ENCODE data around the gene HDDC3.
"Not testable (repeated sequence)": the region's sequence is repeated elsewhere in the genome, so short reads cannot be mapped to it uniquely, and the experiment has no call there.

HDDC3 gene

DNA sequence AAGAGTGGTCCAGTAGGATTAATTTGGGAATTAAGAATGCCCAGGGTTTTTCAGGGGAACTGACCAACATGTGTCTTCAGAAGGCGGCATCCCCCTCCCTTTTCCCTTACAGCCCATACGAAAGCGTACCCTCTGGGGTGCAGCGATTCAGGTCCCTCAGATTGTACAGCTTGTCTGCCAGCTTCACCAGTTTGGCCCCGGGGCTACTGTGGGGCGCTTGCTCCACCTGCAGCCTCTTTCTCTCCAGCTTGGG is 848 bp downstream of the HDDC3 start:
- no peak for DNase-seq (ENCODE audit: low read depth)
- peak overlapping the region; percentile 91 for H3K4me3 ChIP-seq (ENCODE audit: low read depth, low read length)
- no peak for TF ChIP-seq CTCF (IDR thresholded peaks at IDR 0.05; ENCODE audit: control insufficient read depth, extremely low read depth, insufficient read depth)

DNA sequence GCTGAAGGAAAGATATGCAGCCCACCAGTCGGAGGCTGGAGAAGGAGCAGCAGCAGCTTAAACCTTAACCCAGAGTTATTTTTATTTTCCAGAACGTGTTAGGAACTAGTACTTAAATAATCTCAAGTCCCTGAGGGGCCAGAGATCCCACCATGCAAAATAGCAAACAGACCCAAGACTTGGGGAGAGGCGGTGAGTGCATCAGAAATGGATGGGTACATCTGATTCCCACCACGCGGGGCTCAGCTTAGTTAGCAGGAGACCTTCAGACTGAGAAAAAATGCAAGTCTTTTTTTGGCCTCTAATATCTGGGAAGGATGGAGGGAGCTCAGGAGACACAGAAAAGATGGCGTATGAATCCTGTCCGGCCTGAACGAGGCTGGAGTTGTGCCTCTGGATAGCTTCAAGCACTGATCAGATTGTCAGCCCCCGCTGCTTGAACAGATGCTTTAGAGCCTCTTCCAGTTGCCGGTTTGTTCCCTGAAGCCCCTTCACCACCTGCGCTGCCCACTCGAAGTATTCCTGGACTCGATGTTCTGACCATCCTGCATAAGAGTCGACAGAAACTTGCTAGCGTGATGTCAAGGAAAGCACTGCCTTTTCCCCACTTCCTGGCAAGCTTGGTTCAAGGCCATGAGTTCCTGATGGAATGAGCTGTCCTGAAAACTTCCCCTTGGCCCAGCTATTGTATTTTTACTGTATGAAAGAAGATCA is 1.3 kb downstream of the HDDC3 start:
- H3K4me3 ChIP-seq (ENCODE audit: low read depth, low read length): peak overlapping the region; percentile 91
- TF ChIP-seq CTCF (IDR thresholded peaks at IDR 0.05; ENCODE audit: control insufficient read depth, extremely low read depth, insufficient read depth): no peak
- no peak for DNase-seq (ENCODE audit: low read depth)

DNA sequence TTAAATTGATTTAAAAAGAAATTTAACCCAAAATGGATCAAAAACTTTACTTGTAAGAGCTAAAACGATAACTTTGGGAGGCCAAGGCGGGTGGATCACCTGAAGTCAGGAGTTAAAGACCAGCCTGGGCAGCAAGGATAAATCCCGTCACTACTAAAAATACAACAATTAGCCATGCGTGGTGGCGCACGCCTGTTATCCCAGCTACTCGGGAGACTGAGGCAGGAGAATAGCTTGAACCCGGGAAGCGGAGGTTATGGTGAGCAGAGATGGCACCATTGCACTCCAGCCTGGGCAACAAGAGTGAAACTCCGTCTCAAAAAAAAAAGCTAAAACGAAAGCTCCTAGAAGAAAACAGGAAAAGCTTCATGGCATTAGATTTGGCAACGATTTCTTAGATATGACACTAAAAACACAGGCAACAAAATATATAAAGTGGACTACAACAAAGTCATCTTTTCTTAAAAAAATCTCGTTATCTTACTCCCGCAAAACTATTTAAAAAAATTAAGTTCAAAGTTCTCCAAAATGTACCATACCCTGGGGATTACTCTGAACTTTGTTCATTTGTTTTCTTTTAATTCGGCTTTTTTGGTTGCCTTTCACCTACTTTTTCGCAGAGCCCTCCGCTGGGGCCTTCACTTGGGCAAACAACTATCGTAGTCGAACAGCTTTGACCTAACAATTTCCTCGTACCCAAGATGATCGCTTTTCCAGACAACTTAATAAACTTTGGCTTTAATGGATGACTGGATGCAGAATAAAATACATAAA is 2.9 kb downstream of the HDDC3 start:
- DNase-seq (ENCODE audit: low read depth): no peak
- peak overlapping the region; percentile 65 for H3K4me3 ChIP-seq (ENCODE audit: low read depth, low read length)
- no peak for TF ChIP-seq CTCF (IDR thresholded peaks at IDR 0.05; ENCODE audit: control insufficient read depth, extremely low read depth, insufficient read depth)

- DNase-seq (ENCODE audit: low read depth): not testable (repeated sequence)
Observed at GRCh38 chr15:90928106-90928505, 4.2 kb downstream of the HDDC3 start.

GRCh38 chr15:90926766-90927165 is 5.6 kb downstream of the HDDC3 start:
- H3K4me3 ChIP-seq (ENCODE audit: low read depth, low read length); DNase-seq (ENCODE audit: low read depth): not testable (repeated sequence)

More at GRCh38 chr15:90928106-90928505, 4.2 kb downstream of the HDDC3 start:
- H3K4me3 ChIP-seq (ENCODE audit: low read depth, low read length): not testable (repeated sequence)

DNA sequence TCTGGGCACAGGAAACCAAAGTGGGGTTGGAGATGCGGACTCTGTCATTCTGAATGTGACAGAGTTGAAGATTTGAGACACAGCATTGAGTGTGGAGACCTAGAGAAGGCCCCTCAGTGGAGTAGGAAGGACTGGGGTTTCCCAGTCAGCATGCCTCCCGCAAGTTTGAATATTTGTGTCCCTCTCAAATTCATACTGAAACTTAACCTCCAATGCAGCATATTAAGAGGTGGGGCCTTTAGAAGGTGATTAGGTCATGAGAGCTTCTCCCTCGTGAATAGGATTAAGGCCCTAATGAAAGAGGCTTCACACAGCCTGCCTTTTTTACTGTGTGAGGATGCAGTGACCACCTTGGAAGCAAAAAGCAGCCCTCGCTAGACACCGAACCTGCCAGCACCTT is 8.0 kb downstream of the HDDC3 start:
- TF ChIP-seq CTCF (IDR thresholded peaks at IDR 0.05; ENCODE audit: control insufficient read depth, extremely low read depth, insufficient read depth): no peak
- no peak overlapping the region for H3K4me3 ChIP-seq (ENCODE audit: low read depth, low read length)

DNA sequence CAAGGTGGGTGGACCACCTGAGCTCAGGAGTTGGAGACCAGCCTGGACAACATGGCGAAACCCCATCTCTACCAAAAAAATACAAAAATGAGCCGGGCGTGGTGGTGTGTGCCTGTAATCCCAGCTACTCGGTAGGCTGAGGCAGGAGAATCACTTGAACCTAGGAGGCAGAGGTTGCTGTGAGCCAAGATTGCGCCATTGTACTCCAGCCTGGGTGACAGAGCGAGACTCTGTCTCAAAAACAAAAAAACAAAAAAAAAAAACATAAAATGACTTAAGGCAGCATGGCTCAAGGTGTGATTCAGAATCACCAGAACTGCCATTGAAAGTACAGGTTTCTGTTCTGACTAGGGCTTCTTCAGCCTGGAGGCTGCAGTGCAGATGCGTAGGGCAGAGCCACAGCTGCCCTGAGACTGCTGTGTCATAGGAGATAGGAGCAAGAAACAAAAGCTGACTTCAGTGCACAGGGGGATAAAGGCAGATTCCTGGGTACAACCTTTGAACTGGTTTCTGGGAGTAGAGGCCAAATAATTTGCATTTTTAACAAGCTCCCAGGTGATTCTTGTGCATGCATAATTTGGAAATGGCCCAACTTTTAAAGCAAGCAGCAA is 9.5 kb downstream of the HDDC3 start:
- DNase-seq (ENCODE audit: low read depth); H3K4me3 ChIP-seq (ENCODE audit: low read depth, low read length): not testable (repeated sequence)

More for the DNA sequence above, 8.0 kb downstream of the HDDC3 start:
- no peak for DNase-seq (ENCODE audit: low read depth)

DNA sequence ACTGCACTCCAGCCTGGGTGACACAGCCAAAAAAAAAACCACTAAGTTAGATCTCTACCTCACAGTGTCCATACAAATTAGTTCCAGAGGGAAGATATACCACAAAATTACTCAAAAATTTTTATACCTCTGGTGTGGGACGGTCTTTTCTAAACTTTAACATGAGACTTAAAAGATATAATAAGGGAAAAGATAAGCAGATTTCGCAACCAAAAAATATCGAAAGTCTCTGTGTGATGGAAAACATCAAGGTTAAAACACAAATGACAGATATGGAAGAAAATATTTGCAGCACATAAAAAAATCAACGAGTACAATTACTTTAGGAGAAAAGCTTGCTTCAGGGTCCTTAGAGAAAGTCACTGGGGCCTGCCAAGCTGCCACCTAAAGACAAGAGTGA is 10.5 kb downstream of the HDDC3 start:
- TF ChIP-seq CTCF (IDR thresholded peaks at IDR 0.05; ENCODE audit: control insufficient read depth, extremely low read depth, insufficient read depth): no peak
- no peak overlapping the region for H3K4me3 ChIP-seq (ENCODE audit: low read depth, low read length)
- DNase-seq (ENCODE audit: low read depth): no peak

All from LNCaP clone FGC (cell line).